A549 (cell line): ENCODE data around the gene SEPTIN7. TPM values are rescaled to one million over a fixed set of nuclear protein-coding genes. Genes with fewer than 3 reads are reported as not detected.

Experiments
- ATAC-seq, 2 experiments: fragments of 200-7000 bp in 1 of 2; fragments of >200 bp in 1 of 2; cut with Nextera tagmentation in 1 of 2; cut with Tn5 transposase in 1 of 2; 3 replicates each; pipeline versions ENCODE4 v1.8.0 to v1.9.1; 2018 to 2020; ENCODE audit warnings: mild to moderate bottlenecking in 1 of 2, moderate library complexity in 1 of 2
- CTCF ChIA-PET: fragments of 300-600 bp; sonication (Branson Sonifier 250); formaldehyde crosslinking; extraction: SDS; loops from one replicate; lab custom pipeline; 2021; ENCODE audit warnings: antibody characterized with exemption, inconsistent platforms; lab: Yijun Ruan, JAX
- POLR2A ChIA-PET: fragments of 350-600 bp; formaldehyde crosslinking; extraction: SDS; loops from one replicate; lab custom pipeline; 2021; ENCODE audit warnings: antibody characterized with exemption, inconsistent platforms; lab: Yijun Ruan, JAX
- DNase-seq, 2 experiments: peaks; one replicate each; pipeline versions ENCODE4 v3.0.0 to v3.0.0-alpha.2; 2011 to 2016; ENCODE audit warnings: low read depth in 1 of 2, low spot score in 1 of 2
- FAIRE-seq: peaks from 2 replicates; lab custom pipeline; 2011; peaks lifted over from hg19 to GRCh38; lab: Jason Lieb, UNC
- H3K27ac ChIP-seq, 2 experiments: fragments of >200 bp; sonication (Bioruptor Twin); formaldehyde crosslinking; 3 replicates each; pipeline ENCODE4 v1.5.1; 2016 to 2017
- H3K4me1 ChIP-seq: fragments of >200 bp; sonication (Bioruptor Twin); formaldehyde crosslinking; 3 replicates; pipeline ENCODE4 v1.6.1; 2016
- H3K4me2 ChIP-seq: fragments of >200 bp; sonication (Bioruptor Twin); formaldehyde crosslinking; 3 replicates; pipeline ENCODE4 v1.6.1; 2016
- H3K4me3 ChIP-seq: fragments of >200 bp; sonication (Bioruptor Twin); formaldehyde crosslinking; 3 replicates; pipeline ENCODE4 v1.5.1; 2016
- H3K9me3 ChIP-seq: fragments of >200 bp; sonication (Bioruptor Twin); formaldehyde crosslinking; 3 replicates; pipeline ENCODE4 v1.6.1; 2016
- CBX8 ChIP-seq: fragments of 200-600 bp; sonication (generic); IDR thresholded peaks from 2 replicates; pipeline ENCODE4 v1.6.1; 2016
- CEBPB ChIP-seq, 2 experiments: fragments of >200 bp in 1 of 2; sonication (Bioruptor Twin) in 1 of 2; formaldehyde crosslinking in 1 of 2; IDR thresholded peaks; 2 replicates each; pipeline ENCODE4 v1.6.1; 2012 to 2016
- CTCF ChIP-seq: fragments of >200 bp; sonication (Bioruptor Twin); formaldehyde crosslinking; IDR thresholded peaks from 3 replicates; pipeline ENCODE4 v1.5.1; 2016
- E2F6 ChIP-seq: IDR thresholded peaks from 2 replicates; pipeline ENCODE4 v1.6.1; 2012; ENCODE audit warnings: low read depth, borderline replicate concordance
- FOSB ChIP-seq: fragments of 250-450 bp; sonication (Bioruptor Pico); IDR thresholded peaks from 2 replicates; pipeline ENCODE4 v1.5.0; 2020; ENCODE audit warnings: mild to moderate bottlenecking, moderate library complexity
- FOSL2 ChIP-seq, 2 experiments: fragments of 450-650 bp in 1 of 2; fragments of >200 bp in 1 of 2; sonication (Bioruptor Twin) in 1 of 2; formaldehyde crosslinking; IDR thresholded peaks; 2 replicates each; pipeline versions ENCODE4 v1.5.0 to v1.6.1; 2016 to 2020; ENCODE audit warnings: mild to moderate bottlenecking in 1 of 2, moderate library complexity in 1 of 2
- FOXS1 ChIP-seq: fragments of 250-450 bp; sonication (Bioruptor Pico); IDR thresholded peaks from 2 replicates; pipeline ENCODE4 v1.5.0; 2020; ENCODE audit warnings: mild to moderate bottlenecking, moderate library complexity
- GATA3 ChIP-seq: IDR thresholded peaks from 2 replicates; pipeline ENCODE4 v1.6.1; 2012; ENCODE audit warnings: borderline replicate concordance
- HOXA7 ChIP-seq: fragments of 250-450 bp; sonication (Bioruptor Pico); IDR thresholded peaks from 2 replicates; pipeline ENCODE4 v1.5.0; 2020; ENCODE audit warnings: mild to moderate bottlenecking, moderate library complexity
- HOXB13 ChIP-seq: fragments of 250-450 bp; sonication (Bioruptor Pico); IDR thresholded peaks from 2 replicates; pipeline ENCODE4 v1.5.0; 2020; ENCODE audit warnings: low read depth, mild to moderate bottlenecking, moderate library complexity
- KDM5A ChIP-seq: fragments of 200-600 bp; sonication (generic); IDR thresholded peaks from 2 replicates; pipeline ENCODE4 v1.6.1; 2016; ENCODE audit warnings: antibody characterized with exemption, mild to moderate bottlenecking
- MAFK ChIP-seq: fragments of 450-650 bp; IDR thresholded peaks from 2 replicates; pipeline ENCODE4 v1.6.1; 2014; ENCODE audit not compliant: partially characterized antibody
- MAZ ChIP-seq: fragments of 150-350 bp; IDR thresholded peaks from 2 replicates; pipeline ENCODE4 v1.6.1; 2014; ENCODE audit warnings: antibody characterized with exemption, low read depth, low read length, borderline replicate concordance
- NFE2L2 ChIP-seq: fragments of 150-350 bp; conservative IDR thresholded peaks from 2 replicates; pipeline ENCODE4 v1.6.1; 2014; ENCODE audit warnings: low read length
- NPAS2 ChIP-seq: fragments of 250-450 bp; sonication (Bioruptor Pico); IDR thresholded peaks from 2 replicates; pipeline ENCODE4 v1.8.0; 2022; ENCODE audit warnings: mild to moderate bottlenecking, moderate library complexity, borderline replicate concordance
- NR3C1 ChIP-seq: fragments of >200 bp; sonication (Bioruptor Twin); formaldehyde crosslinking; IDR thresholded peaks from 3 replicates; pipeline ENCODE4 v1.6.1; 2017
- POLR2A ChIP-seq: IDR thresholded peaks from 2 replicates; pipeline ENCODE4 v1.6.1; 2012; ENCODE audit warnings: mild to moderate bottlenecking, low read length
- RAD21 ChIP-seq, 2 experiments: fragments of >200 bp in 1 of 2; sonication (Bioruptor Twin) in 1 of 2; formaldehyde crosslinking in 1 of 2; IDR thresholded peaks in 1 of 2; conservative IDR thresholded peaks in 1 of 2; 2 replicates in 1 of 2; 3 replicates in 1 of 2; pipeline ENCODE4 v1.6.1; 2012 to 2018; ENCODE audit warnings: inconsistent platforms in 1 of 2
- SMC3 ChIP-seq: fragments of >200 bp; sonication (Bioruptor Twin); formaldehyde crosslinking; IDR thresholded peaks from 3 replicates; pipeline ENCODE4 v1.6.1; 2018; ENCODE audit warnings: inconsistent platforms
- SREBF2 ChIP-seq: fragments of 450-650 bp; IDR thresholded peaks from 2 replicates; pipeline ENCODE4 v1.6.1; 2014; ENCODE audit warnings: mild to moderate bottlenecking, moderate library complexity
- USF2 ChIP-seq: fragments of 450-650 bp; IDR thresholded peaks from 2 replicates; pipeline ENCODE4 v1.6.1; 2014; ENCODE audit warnings: antibody characterized with exemption
- ZC3H11A ChIP-seq: fragments of 450-650 bp; IDR thresholded peaks from 2 replicates; pipeline ENCODE4 v1.6.1; 2014; ENCODE audit warnings: antibody characterized with exemption, mild to moderate bottlenecking
- ZNF302 ChIP-seq: fragments of 250-450 bp; sonication (Bioruptor Pico); IDR thresholded peaks from 2 replicates; pipeline ENCODE4 v1.9.0; 2021; ENCODE audit warnings: inconsistent platforms, mild to moderate bottlenecking, moderate library complexity
- WGBS: methylation state at CpG from one replicate; pipeline ENCODE4 v1.1.6; 2017; ENCODE audit errors: missing lambda C conversion rate; 5-methylcytosine and 5-hydroxymethylcytosine counted together
- polyA plus RNA-seq, 4 experiments: library from polyadenylated mRNA; depleted of rRNA in 3 of 4; stranded (reverse); fragments of >200 nt; fragmentation: RNase III in 1 of 4; extraction: RNeasy Plus Mini Kit Qiagen cat#74134 plus additional on column Dnase treatment in 1 of 4; gene quantifications; 2 replicates in 3 of 4; 3 replicates in 1 of 4; pipeline ENCODE4 v1.2.3, GENCODE V29; 2011 to 2017
- TF ChIP-seq, protein P1 (sequence below): fragments of >200 bp; sonication (Bioruptor Twin); formaldehyde crosslinking; IDR thresholded peaks from 3 replicates; pipeline ENCODE4 v1.6.1; 2016
- TF ChIP-seq, protein P2 (sequence below): fragments of 200-600 bp; sonication (generic); IDR thresholded peaks from 2 replicates; pipeline ENCODE4 v1.6.1; 2016; ENCODE audit warnings: antibody characterized with exemption, mild to moderate bottlenecking, moderate library complexity
- TF ChIP-seq, protein P3 (sequence below): IDR thresholded peaks from 2 replicates; pipeline ENCODE4 v1.6.1; 2012

Gene SEPTIN7
- polyA plus RNA-seq, 2 of the 4 experiments (the other 2 are of a cell fraction) = 282 to 385 TPM

- H3K4me3 ChIP-seq = no peak overlapping the region
- FAIRE-seq = no peak
- no peaks in the 10 kb centered on the region for H3K9me3 ChIP-seq
- no peak for ATAC-seq
- H3K27ac ChIP-seq = no peak overlapping the region
- DNase-seq = no peak
- no peaks in the 10 kb centered on the region for H3K4me1 ChIP-seq
- no peak overlapping the region for H3K4me2 ChIP-seq
- CTCF ChIA-PET = interaction anchor here (1.1 kb wide), 1 partner anchor 23 kb away, joined by 3 read pairs; the partner anchor contains the start of gene SEPTIN7
- TF ChIP-seq, protein P1, sequence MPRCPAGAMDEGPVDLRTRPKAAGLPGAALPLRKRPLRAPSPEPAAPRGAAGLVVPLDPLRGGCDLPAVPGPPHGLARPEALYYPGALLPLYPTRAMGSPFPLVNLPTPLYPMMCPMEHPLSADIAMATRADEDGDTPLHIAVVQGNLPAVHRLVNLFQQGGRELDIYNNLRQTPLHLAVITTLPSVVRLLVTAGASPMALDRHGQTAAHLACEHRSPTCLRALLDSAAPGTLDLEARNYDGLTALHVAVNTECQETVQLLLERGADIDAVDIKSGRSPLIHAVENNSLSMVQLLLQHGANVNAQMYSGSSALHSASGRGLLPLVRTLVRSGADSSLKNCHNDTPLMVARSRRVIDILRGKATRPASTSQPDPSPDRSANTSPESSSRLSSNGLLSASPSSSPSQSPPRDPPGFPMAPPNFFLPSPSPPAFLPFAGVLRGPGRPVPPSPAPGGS = no peak
- TF ChIP-seq NFE2L2 = no peak
- no peak for TF ChIP-seq E2F6
- TF ChIP-seq KDM5A = no peak
- TF ChIP-seq USF2 = no peak
- TF ChIP-seq FOXS1 (CRISPR knock-in tag) = no peak
- TF ChIP-seq RAD21 (conservative IDR thresholded peaks at IDR 0.05 in 1 of 2, IDR thresholded peaks at IDR 0.05 in 1 of 2) = no peak
- TF ChIP-seq, all 56 proteins: peak for 0
- POLR2A ChIA-PET = no interaction called here
These were observed 23.7 kb upstream of the SEPTIN7 start for GRCh38 chr7:35777121-35777520.

DNA sequence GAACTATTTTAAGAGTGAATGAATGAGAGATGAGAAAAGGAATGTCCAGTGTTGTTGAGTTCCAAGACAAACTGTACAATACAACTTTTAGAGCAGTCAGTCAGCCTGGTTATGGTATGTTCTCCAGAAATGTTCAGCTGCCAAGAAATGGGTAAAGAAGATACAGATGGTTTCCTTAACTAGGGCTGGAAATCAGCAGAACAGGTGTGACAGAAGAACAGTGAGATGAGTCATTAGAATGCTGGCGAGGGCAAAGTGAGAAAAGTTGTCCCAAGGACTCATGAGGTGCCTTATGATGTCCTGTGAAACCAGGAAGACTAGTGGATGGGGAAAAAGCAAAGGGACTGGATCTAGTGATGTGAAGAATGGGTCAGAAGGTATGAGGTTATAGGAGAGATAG is 20.8 kb upstream of the SEPTIN7 start:
- 0 out of 6 replicates have a peak, but pooled peaks of 1 of the 2 experiments have one; percentile 19 for ATAC-seq
- 7% methylated on average over 1 of the region's 1 CpG for whole genome bisulfite sequencing
- Histone ChIP-seq H3K4me3 (no peak overlapping the region), H3K4me2 (no peak overlapping the region)
- CTCF ChIA-PET = interaction anchor here (0.6 kb wide), 1 partner anchor 110 kb away, joined by 3 read pairs; no protein-coding TSS in a partner anchor
- TF ChIP-seq HOXB13 (CRISPR knock-in tag) (no peak), CEBPB (IDR thresholded peaks at IDR 0.05) (no peak), MAZ (no peak), NPAS2 (no peak), SMC3 (no peak), HOXA7 (CRISPR knock-in tag) (no peak), CTCF (no peak), POLR2A (no peak), MAFK (no peak), FOSL2 (IDR thresholded peaks at IDR 0.05) (no peak), FOSL2 (CRISPR knock-in tag; IDR thresholded peaks at IDR 0.05) (no peak), SREBF2 (no peak), GATA3 (no peak), NR3C1 (no peak), ZC3H11A (no peak), FOSB (CRISPR knock-in tag) (no peak), CBX8 (no peak), ZNF302 (CRISPR knock-in tag) (no peak)
- TF ChIP-seq, protein P2, sequence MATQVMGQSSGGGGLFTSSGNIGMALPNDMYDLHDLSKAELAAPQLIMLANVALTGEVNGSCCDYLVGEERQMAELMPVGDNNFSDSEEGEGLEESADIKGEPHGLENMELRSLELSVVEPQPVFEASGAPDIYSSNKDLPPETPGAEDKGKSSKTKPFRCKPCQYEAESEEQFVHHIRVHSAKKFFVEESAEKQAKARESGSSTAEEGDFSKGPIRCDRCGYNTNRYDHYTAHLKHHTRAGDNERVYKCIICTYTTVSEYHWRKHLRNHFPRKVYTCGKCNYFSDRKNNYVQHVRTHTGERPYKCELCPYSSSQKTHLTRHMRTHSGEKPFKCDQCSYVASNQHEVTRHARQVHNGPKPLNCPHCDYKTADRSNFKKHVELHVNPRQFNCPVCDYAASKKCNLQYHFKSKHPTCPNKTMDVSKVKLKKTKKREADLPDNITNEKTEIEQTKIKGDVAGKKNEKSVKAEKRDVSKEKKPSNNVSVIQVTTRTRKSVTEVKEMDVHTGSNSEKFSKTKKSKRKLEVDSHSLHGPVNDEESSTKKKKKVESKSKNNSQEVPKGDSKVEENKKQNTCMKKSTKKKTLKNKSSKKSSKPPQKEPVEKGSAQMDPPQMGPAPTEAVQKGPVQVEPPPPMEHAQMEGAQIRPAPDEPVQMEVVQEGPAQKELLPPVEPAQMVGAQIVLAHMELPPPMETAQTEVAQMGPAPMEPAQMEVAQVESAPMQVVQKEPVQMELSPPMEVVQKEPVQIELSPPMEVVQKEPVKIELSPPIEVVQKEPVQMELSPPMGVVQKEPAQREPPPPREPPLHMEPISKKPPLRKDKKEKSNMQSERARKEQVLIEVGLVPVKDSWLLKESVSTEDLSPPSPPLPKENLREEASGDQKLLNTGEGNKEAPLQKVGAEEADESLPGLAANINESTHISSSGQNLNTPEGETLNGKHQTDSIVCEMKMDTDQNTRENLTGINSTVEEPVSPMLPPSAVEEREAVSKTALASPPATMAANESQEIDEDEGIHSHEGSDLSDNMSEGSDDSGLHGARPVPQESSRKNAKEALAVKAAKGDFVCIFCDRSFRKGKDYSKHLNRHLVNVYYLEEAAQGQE = no peak
- TF ChIP-seq, protein P3, sequence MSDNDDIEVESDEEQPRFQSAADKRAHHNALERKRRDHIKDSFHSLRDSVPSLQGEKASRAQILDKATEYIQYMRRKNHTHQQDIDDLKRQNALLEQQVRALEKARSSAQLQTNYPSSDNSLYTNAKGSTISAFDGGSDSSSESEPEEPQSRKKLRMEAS = no peak
- TF ChIP-seq, all 56 proteins: peak for 0
- Histone ChIP-seq H3K27ac (no peak overlapping the region), H3K4me1 (no peaks in the 10 kb centered on the region), H3K9me3 (no peaks in the 10 kb centered on the region)
- FAIRE-seq (no peak), DNase-seq (no peak)
- POLR2A ChIA-PET = no interaction called here
